Fibroblast of lung (primary cell): ENCODE results near the gene COX7A2L.

ENCODE experiments used
- EZH2 ChIP-seq: IDR thresholded peaks from 2 replicates; pipeline ENCODE4 v1.5.1; 2012; ENCODE audit warnings: low read length, control low read depth, mild to moderate bottlenecking; ENCODE audit errors: missing control alignments
- TF ChIP-seq, protein P1 (sequence below), 2 donors: IDR thresholded peaks in 1 of 2; conservative IDR thresholded peaks in 1 of 2; 1 replicate in 1 of 2; 2 replicates in 1 of 2; pipeline ENCODE4 v1.5.1; 2011 to 2012; ENCODE audit warnings: low read length in 2 of 2, control low read depth in 1 of 2, inconsistent platforms in 1 of 2, low read depth in 1 of 2, mild to moderate bottlenecking in 1 of 2

GRCh38 chr2:42321452-42322064 is 39.5 kb downstream of the COX7A2L start:
- TF ChIP-seq, protein P1, sequence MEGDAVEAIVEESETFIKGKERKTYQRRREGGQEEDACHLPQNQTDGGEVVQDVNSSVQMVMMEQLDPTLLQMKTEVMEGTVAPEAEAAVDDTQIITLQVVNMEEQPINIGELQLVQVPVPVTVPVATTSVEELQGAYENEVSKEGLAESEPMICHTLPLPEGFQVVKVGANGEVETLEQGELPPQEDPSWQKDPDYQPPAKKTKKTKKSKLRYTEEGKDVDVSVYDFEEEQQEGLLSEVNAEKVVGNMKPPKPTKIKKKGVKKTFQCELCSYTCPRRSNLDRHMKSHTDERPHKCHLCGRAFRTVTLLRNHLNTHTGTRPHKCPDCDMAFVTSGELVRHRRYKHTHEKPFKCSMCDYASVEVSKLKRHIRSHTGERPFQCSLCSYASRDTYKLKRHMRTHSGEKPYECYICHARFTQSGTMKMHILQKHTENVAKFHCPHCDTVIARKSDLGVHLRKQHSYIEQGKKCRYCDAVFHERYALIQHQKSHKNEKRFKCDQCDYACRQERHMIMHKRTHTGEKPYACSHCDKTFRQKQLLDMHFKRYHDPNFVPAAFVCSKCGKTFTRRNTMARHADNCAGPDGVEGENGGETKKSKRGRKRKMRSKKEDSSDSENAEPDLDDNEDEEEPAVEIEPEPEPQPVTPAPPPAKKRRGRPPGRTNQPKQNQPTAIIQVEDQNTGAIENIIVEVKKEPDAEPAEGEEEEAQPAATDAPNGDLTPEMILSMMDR (conservative IDR thresholded peaks at IDR 0.05 in 1 of 2, IDR thresholded peaks at IDR 0.05 in 1 of 2; ENCODE audit: low read depth in 1 of 2, low read length in 2 of 2) = no peak
- TF ChIP-seq EZH2 = no peak
